Neural cell (in vitro differentiated cells): ENCODE measurements around the gene LHX4.

Experiments
- POLR2AphosphoS5 ChIP-seq: IDR thresholded peaks from 2 replicates; pipeline ENCODE4 v1.6.1; 2012
- TF ChIP-seq, protein P1 (sequence below): fragments of 450-650 bp; IDR thresholded peaks from 2 replicates; pipeline ENCODE4 v1.5.1; 2014; ENCODE audit warnings: antibody characterized with exemption, mild to moderate bottlenecking, moderate library complexity; ENCODE audit not compliant: poor library complexity, severe bottlenecking

GRCh38 chr1:180211156-180211859, 18.8 kb upstream of the LHX4 start:
- TF ChIP-seq, protein P1, sequence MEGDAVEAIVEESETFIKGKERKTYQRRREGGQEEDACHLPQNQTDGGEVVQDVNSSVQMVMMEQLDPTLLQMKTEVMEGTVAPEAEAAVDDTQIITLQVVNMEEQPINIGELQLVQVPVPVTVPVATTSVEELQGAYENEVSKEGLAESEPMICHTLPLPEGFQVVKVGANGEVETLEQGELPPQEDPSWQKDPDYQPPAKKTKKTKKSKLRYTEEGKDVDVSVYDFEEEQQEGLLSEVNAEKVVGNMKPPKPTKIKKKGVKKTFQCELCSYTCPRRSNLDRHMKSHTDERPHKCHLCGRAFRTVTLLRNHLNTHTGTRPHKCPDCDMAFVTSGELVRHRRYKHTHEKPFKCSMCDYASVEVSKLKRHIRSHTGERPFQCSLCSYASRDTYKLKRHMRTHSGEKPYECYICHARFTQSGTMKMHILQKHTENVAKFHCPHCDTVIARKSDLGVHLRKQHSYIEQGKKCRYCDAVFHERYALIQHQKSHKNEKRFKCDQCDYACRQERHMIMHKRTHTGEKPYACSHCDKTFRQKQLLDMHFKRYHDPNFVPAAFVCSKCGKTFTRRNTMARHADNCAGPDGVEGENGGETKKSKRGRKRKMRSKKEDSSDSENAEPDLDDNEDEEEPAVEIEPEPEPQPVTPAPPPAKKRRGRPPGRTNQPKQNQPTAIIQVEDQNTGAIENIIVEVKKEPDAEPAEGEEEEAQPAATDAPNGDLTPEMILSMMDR: no peak
- no peak for TF ChIP-seq POLR2AphosphoS5
